ENCODE data around the gene CTBP1. TPM values are rescaled to one million over a fixed set of nuclear protein-coding genes. Genes with fewer than 3 reads are reported as not detected.

CTBP1 gene
- total RNA-seq, 1 donor from 2014 or later = 97.0 TPM

- ATAC-seq = no peak
Measured at GRCh38 chr4:1178300-1179088, 70.4 kb downstream of the CTBP1 start.

GRCh38 chr4:1177274-1178141 lies 71.4 kb downstream of the CTBP1 start:
- peak; percentile 86 for DNase-seq (ENCODE audit: low spot score)
- peak; percentile 68 for ATAC-seq

More at GRCh38 chr4:1178300-1179088, 70.4 kb downstream of the CTBP1 start:
- no peak for DNase-seq (ENCODE audit: low spot score)

GRCh38 chr4:1176398-1177273 lies 72.3 kb downstream of the CTBP1 start:
- no peak for DNase-seq (ENCODE audit: low spot score)
- ATAC-seq = no peak

GRCh38 chr4:1175635-1176229 lies 73.2 kb downstream of the CTBP1 start:
- ATAC-seq (no peak), DNase-seq (ENCODE audit: low spot score) (no peak)

- no peak for DNase-seq (ENCODE audit: low spot score)
- no peak for ATAC-seq
Measured at GRCh38 chr4:1174941-1175634, 73.8 kb downstream of the CTBP1 start.

- ATAC-seq (peak; percentile 63), DNase-seq (ENCODE audit: low spot score) (peak; percentile 79)
Measured at GRCh38 chr4:1172971-1173757, 75.8 kb downstream of the CTBP1 start.

- no peak for DNase-seq (ENCODE audit: low spot score)
- ATAC-seq = peak; percentile 36
Measured at GRCh38 chr4:1172228-1172851, 76.6 kb downstream of the CTBP1 start, which contains the start of gene SPON2. TSS of gene SPON2 (minus strand) at chr4:1172583.

GRCh38 chr4:1171311-1172227 lies 77.4 kb downstream of the CTBP1 start:
- no peak for DNase-seq (ENCODE audit: low spot score)
- peak; percentile 8 for ATAC-seq

- no peak for DNase-seq (ENCODE audit: low spot score)
- ATAC-seq = no peak
Measured at GRCh38 chr4:1170976-1171310, 78.0 kb downstream of the CTBP1 start.

GRCh38 chr4:1170156-1170975 lies 78.6 kb downstream of the CTBP1 start:
- ATAC-seq = no peak
- no peak for DNase-seq (ENCODE audit: low spot score)

GRCh38 chr4:1169691-1170096 lies 79.2 kb downstream of the CTBP1 start:
- DNase-seq (ENCODE audit: low spot score) = no peak

GRCh38 chr4:1169171-1169671 lies 79.7 kb downstream of the CTBP1 start:
- DNase-seq (ENCODE audit: low spot score) = no peak
- no peak for ATAC-seq

More at GRCh38 chr4:1169691-1170096, 79.2 kb downstream of the CTBP1 start:
- ATAC-seq = no peak

GRCh38 chr4:1168191-1169101 lies 80.5 kb downstream of the CTBP1 start:
- ATAC-seq (no peak), DNase-seq (ENCODE audit: low spot score) (no peak)

GRCh38 chr4:1167244-1167949 lies 81.5 kb downstream of the CTBP1 start:
- ATAC-seq (peak; percentile 87), DNase-seq (ENCODE audit: low spot score) (peak; percentile 74)

All from left lobe of liver (tissue), 2 donors.